HEK293 (cell line): ENCODE measurements around the gene ALAD.

ENCODE experiments used
- KLF10 ChIP-seq: fragments of 450-650 bp; IDR thresholded peaks from 2 replicates; pipeline ENCODE4 v1.5.1; 2018; ENCODE audit warnings: missing biosample characterization, mild to moderate bottlenecking, missing genetic modification characterization
- MYNN ChIP-seq: fragments of 450-650 bp; formaldehyde crosslinking; IDR thresholded peaks from 2 replicates; pipeline ENCODE4 v1.5.1; 2016; ENCODE audit warnings: missing biosample characterization, missing genetic modification characterization, borderline replicate concordance
- ZEB2 ChIP-seq: fragments of 450-650 bp; formaldehyde crosslinking; IDR thresholded peaks from 2 replicates; pipeline ENCODE4 v1.5.1; 2016; ENCODE audit warnings: missing biosample characterization, missing genetic modification characterization
- ZNF302 ChIP-seq: fragments of 450-650 bp; formaldehyde crosslinking; IDR thresholded peaks from 2 replicates; pipeline ENCODE4 v1.5.1; 2016; ENCODE audit warnings: missing biosample characterization, missing genetic modification characterization, low read depth
- ZNF501 ChIP-seq: fragments of 450-650 bp; formaldehyde crosslinking; IDR thresholded peaks from 2 replicates; pipeline ENCODE4 v1.5.1; 2016; ENCODE audit warnings: missing biosample characterization, missing genetic modification characterization
- ZXDB ChIP-seq: fragments of 450-650 bp; formaldehyde crosslinking; IDR thresholded peaks from 2 replicates; pipeline ENCODE4 v1.5.1; 2016; ENCODE audit warnings: missing biosample characterization, missing genetic modification characterization
- TF ChIP-seq, protein P1 (sequence below): fragments of 450-650 bp; formaldehyde crosslinking; IDR thresholded peaks from 2 replicates; pipeline ENCODE4 v1.5.1; 2016; ENCODE audit warnings: missing biosample characterization, missing genetic modification characterization
- TF ChIP-seq, protein P2 (sequence below): sonication (generic); formaldehyde crosslinking; IDR thresholded peaks from 2 replicates; pipeline ENCODE4 v1.8.1; 2022; ENCODE audit warnings: mild to moderate bottlenecking, moderate library complexity, missing genetic modification reagents

DNA sequence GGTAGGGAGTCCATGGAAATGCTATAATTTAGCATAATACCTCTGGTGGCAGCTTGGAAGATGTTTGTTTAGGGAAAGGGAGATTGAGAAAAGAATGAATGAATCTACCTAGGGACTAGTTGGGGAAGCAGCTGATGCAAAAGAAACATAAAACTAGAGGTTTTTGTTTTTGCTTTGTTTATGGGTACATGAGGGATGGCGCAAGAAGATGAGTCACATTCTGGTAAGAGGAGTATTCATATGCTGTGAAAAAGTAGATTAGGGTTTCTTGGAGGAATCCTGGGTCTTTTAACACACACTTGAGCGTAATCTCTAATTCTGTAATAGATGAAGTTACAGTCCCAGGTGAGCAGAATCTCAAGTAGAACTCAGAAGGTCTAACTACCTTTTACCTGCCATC is 26.5 kb upstream of the ALAD start:
- TF ChIP-seq, protein P1, sequence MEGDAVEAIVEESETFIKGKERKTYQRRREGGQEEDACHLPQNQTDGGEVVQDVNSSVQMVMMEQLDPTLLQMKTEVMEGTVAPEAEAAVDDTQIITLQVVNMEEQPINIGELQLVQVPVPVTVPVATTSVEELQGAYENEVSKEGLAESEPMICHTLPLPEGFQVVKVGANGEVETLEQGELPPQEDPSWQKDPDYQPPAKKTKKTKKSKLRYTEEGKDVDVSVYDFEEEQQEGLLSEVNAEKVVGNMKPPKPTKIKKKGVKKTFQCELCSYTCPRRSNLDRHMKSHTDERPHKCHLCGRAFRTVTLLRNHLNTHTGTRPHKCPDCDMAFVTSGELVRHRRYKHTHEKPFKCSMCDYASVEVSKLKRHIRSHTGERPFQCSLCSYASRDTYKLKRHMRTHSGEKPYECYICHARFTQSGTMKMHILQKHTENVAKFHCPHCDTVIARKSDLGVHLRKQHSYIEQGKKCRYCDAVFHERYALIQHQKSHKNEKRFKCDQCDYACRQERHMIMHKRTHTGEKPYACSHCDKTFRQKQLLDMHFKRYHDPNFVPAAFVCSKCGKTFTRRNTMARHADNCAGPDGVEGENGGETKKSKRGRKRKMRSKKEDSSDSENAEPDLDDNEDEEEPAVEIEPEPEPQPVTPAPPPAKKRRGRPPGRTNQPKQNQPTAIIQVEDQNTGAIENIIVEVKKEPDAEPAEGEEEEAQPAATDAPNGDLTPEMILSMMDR (tag by site-specific recombination) = no peak
- no peak for TF ChIP-seq KLF10
- no peak for TF ChIP-seq ZXDB (tag by site-specific recombination)
- TF ChIP-seq MYNN = no peak
- no peak for TF ChIP-seq ZNF302
- TF ChIP-seq, protein P2, sequence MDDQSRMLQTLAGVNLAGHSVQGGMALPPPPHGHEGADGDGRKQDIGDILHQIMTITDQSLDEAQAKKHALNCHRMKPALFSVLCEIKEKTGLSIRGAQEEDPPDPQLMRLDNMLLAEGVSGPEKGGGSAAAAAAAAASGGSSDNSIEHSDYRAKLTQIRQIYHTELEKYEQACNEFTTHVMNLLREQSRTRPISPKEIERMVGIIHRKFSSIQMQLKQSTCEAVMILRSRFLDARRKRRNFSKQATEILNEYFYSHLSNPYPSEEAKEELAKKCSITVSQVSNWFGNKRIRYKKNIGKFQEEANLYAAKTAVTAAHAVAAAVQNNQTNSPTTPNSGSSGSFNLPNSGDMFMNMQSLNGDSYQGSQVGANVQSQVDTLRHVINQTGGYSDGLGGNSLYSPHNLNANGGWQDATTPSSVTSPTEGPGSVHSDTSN (CRISPR knock-in tag) = no peak
- no peak for TF ChIP-seq ZEB2
- TF ChIP-seq ZNF501 (tag by site-specific recombination) = no peak
